Smooth muscle cell (in vitro differentiated cells): Measurements from ENCODE around the gene SPP2. TPM values are rescaled to one million over a fixed set of nuclear protein-coding genes. Genes with fewer than 3 reads are reported as not detected.

Experiments used
- DNase-seq: peaks from one replicate; lab custom pipeline; 2025; ENCODE audit not compliant: unreplicated experiment; lab: John Stamatoyannopoulos, UW
- H2AFZ ChIP-seq: fragments of 200-600 bp; sonication (generic); 2 replicates; pipeline ENCODE4 v1.6.0; 2016; ENCODE audit warnings: antibody characterized with exemption, low read depth, mild to moderate bottlenecking
- H3F3A ChIP-seq: fragments of 200-600 bp; sonication (generic); 2 replicates; pipeline ENCODE4 v1.6.0; 2017; ENCODE audit warnings: antibody characterized with exemption, low read depth
- H3K27ac ChIP-seq: fragments of 200-600 bp; sonication (generic); 2 replicates; pipeline ENCODE4 v1.5.1; 2016; ENCODE audit warnings: low read depth, mild to moderate bottlenecking
- H3K27me3 ChIP-seq: fragments of 200-600 bp; sonication (generic); 2 replicates; pipeline ENCODE4 v1.6.1; 2016; ENCODE audit warnings: low read depth, mild to moderate bottlenecking
- H3K36me3 ChIP-seq: fragments of 200-600 bp; sonication (generic); 2 replicates; pipeline ENCODE4 v1.5.1; 2016; ENCODE audit warnings: low read depth
- H3K4me1 ChIP-seq: fragments of 200-600 bp; sonication (generic); 2 replicates; pipeline ENCODE4 v1.5.1; 2016; ENCODE audit warnings: low read depth
- H3K4me2 ChIP-seq: fragments of 200-600 bp; sonication (generic); 2 replicates; pipeline ENCODE4 v1.6.0; 2016; ENCODE audit warnings: mild to moderate bottlenecking
- H3K4me3 ChIP-seq: fragments of 200-600 bp; sonication (generic); 2 replicates; pipeline ENCODE4 v1.5.1; 2016; ENCODE audit warnings: mild to moderate bottlenecking
- H3K79me2 ChIP-seq: fragments of 200-600 bp; sonication (generic); 2 replicates; pipeline ENCODE4 v1.6.0; 2016; ENCODE audit warnings: low read depth, mild to moderate bottlenecking
- H3K9ac ChIP-seq: fragments of 200-600 bp; sonication (generic); 2 replicates; pipeline ENCODE4 v1.6.0; 2016; ENCODE audit warnings: low read depth
- H3K9me3 ChIP-seq: fragments of 200-600 bp; sonication (generic); replicated peaks from 2 replicates; pipeline ENCODE4 v1.5.1; 2016; ENCODE audit warnings: low read depth
- H4K20me1 ChIP-seq: fragments of 200-600 bp; sonication (generic); 2 replicates; pipeline ENCODE4 v1.6.0; 2016; ENCODE audit warnings: low read depth
- CTCF ChIP-seq: fragments of 200-600 bp; sonication (generic); IDR thresholded peaks from 2 replicates; pipeline ENCODE4 v1.5.1; 2017; ENCODE audit warnings: borderline replicate concordance, mild to moderate bottlenecking, antibody characterized with exemption; ENCODE audit not compliant: insufficient read depth, poor library complexity, severe bottlenecking
- WGBS: methylation state at CpG from one replicate; pipeline ENCODE4 v1.1.7; 2016; ENCODE audit warnings: low lambda C conversion rate; 5-methylcytosine and 5-hydroxymethylcytosine counted together
- polyA plus RNA-seq: library from polyadenylated mRNA; unstranded; fragments of >200 nt; fragmentation: Nextera tagmentation; extraction: Ambion mirVana; gene quantifications from 2 replicates; pipeline ENCODE4 v1.2.1, GENCODE V29; 2016
- total RNA-seq: library from RNA; depleted of rRNA; stranded (reverse); fragments of >200 nt; gene quantifications from 2 replicates; pipeline ENCODE4 v1.2.3, GENCODE V29; 2014

Gene SPP2
- total and polyA plus RNA-seq, 2 experiments from 2014 or later: not detected

GRCh38 chr2:234015861-234016260 lies 34.6 kb upstream of the SPP2 start:
- H3K9me3 ChIP-seq: peaks cover 4% of the 10 kb centered on the region
- H3F3A ChIP-seq: no peaks in the 10 kb centered on the region
- peaks cover 26% of the 10 kb centered on the region for H3K27me3 ChIP-seq
- no peak overlapping the region for H3K4me3 ChIP-seq
- H3K9ac ChIP-seq: no peak overlapping the region
- H4K20me1 ChIP-seq: no peaks in the 10 kb centered on the region
- no peak for TF ChIP-seq CTCF
- no peak overlapping the region for H2AFZ ChIP-seq
- DNase-seq: no peak
- 81% methylated on average over 3 of the region's 3 CpGs for WGBS
- H3K36me3 ChIP-seq: no peaks in the 10 kb centered on the region
- no peaks in the 10 kb centered on the region for H3K79me2 ChIP-seq
- no peaks in the 10 kb centered on the region for H3K4me1 ChIP-seq
- no peak overlapping the region for H3K4me2 ChIP-seq
- H3K27ac ChIP-seq: no peak overlapping the region

- TF ChIP-seq CTCF: no peak
- 90% methylated on average over 4 of the region's 4 CpGs for WGBS
- Histone ChIP-seq H3K9me3 (no peaks in the 10 kb centered on the region), H3K79me2 (no peaks in the 10 kb centered on the region), H3K4me3 (no peak overlapping the region), H3K27ac (no peak overlapping the region), H3K9ac (no peak overlapping the region), H3K27me3 (peaks cover 19% of the 10 kb centered on the region), H3K4me1 (no peaks in the 10 kb centered on the region), H2AFZ (no peak overlapping the region), H3K36me3 (no peaks in the 10 kb centered on the region), H4K20me1 (no peaks in the 10 kb centered on the region), H3K4me2 (no peak overlapping the region), H3F3A (no peaks in the 10 kb centered on the region)
- no peak for DNase-seq
Observed at GRCh38 chr2:234019896-234020295, 30.6 kb upstream of the SPP2 start.

GRCh38 chr2:234020332-234020731 lies 30.2 kb upstream of the SPP2 start:
- Histone ChIP-seq H3K79me2 (no peaks in the 10 kb centered on the region), H3F3A (no peaks in the 10 kb centered on the region), H3K9me3 (no peaks in the 10 kb centered on the region), H3K36me3 (no peaks in the 10 kb centered on the region), H3K4me1 (no peaks in the 10 kb centered on the region), H3K9ac (no peak overlapping the region), H3K4me2 (no peak overlapping the region), H3K4me3 (no peak overlapping the region), H2AFZ (no peak overlapping the region), H4K20me1 (no peaks in the 10 kb centered on the region), H3K27me3 (peaks cover 15% of the 10 kb centered on the region), H3K27ac (no peak overlapping the region)
- TF ChIP-seq CTCF: no peak
- no peak for DNase-seq
- WGBS: 82% methylated on average over 2 of the region's 2 CpGs

GRCh38 chr2:234022424-234022823 lies 28.1 kb upstream of the SPP2 start:
- Histone ChIP-seq H2AFZ (no peak overlapping the region), H3K36me3 (no peaks in the 10 kb centered on the region), H3K4me1 (no peaks in the 10 kb centered on the region), H3K27ac (no peak overlapping the region), H3K9ac (no peak overlapping the region), H4K20me1 (no peaks in the 10 kb centered on the region), H3K79me2 (no peaks in the 10 kb centered on the region), H3K9me3 (no peaks in the 10 kb centered on the region), H3K4me2 (no peak overlapping the region), H3F3A (no peaks in the 10 kb centered on the region), H3K27me3 (no peaks in the 10 kb centered on the region), H3K4me3 (no peak overlapping the region)
- 100% methylated on average over 1 of the region's 1 CpG for WGBS
- no peak for TF ChIP-seq CTCF
- no peak for DNase-seq
